ENCODE results near the gene PLPP4. TPM values are rescaled to one million over a fixed set of nuclear protein-coding genes. Genes with fewer than 3 reads are reported as not detected.

The PLPP4 gene
- total RNA-seq, 1 experiment from 2014 or later, result not detected

DNA sequence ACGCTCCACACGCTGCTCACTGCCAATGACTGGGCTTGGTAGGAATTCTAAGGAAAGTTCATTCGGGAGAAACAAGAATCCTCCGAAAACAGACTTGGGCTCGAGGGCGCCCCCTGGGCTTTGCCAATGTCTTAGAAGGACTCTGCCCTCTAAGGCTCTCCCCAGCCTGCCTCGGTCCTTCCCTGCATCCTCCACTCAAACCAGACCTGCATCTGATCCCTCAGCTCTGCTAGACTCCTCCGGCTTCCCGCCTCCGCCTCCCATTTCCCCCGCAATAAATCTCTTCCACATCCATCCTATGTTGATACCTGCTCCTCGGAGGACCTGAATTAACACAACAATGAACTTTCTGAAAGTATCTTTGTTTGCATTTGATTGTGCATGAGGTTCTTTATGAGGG is 177.6 kb downstream of the PLPP4 start:
- intact Hi-C loops (cut with micrococcal nuclease; ENCODE audit: unreplicated experiment), result no loop called here
- H4K20me1 ChIP-seq (ENCODE audit: insufficient read depth), result no peaks in the 10 kb centered on the region
- BruUV-seq (replicated peaks), result no TSS peak

More for the DNA sequence above, 177.6 kb downstream of the PLPP4 start:
- Histone ChIP-seq H3K36me3 (ENCODE audit: low read depth) (no peaks in the 10 kb centered on the region), H3K9me2 (ENCODE audit: insufficient read depth) (no peaks in the 10 kb centered on the region), H2AFZ (no peak overlapping the region), H3K9me3 (ENCODE audit: insufficient read depth, low read depth) (no peaks in the 10 kb centered on the region), H3F3A (ENCODE audit: insufficient read depth, low read depth) (no peaks in the 10 kb centered on the region), H3K4me3 (no peak overlapping the region), H3K27ac (no peak overlapping the region), H3K27me3 (ENCODE audit: insufficient read depth, low read depth) (no peaks in the 10 kb centered on the region), H3K79me2 (ENCODE audit: low read depth) (no peaks in the 10 kb centered on the region), H3K4me1 (replicated peaks; ENCODE audit: insufficient read depth) (no peaks in the 10 kb centered on the region), H3K4me2 (no peak overlapping the region)
- ChIA-PET POLR2A (ENCODE audit: unreplicated experiment) (no interaction called here), CTCF (no interaction called here)
- no peak for DNase-seq
- TF ChIP-seq CTCF (conservative IDR thresholded peaks at IDR 0.05), result no peak
- no peak for TF ChIP-seq EZH2 (IDR thresholded peaks at IDR 0.05; ENCODE audit: low read depth)

Measured in PC-9 (cell line).